ENCODE measurements around the gene TOR1B. TPM values are rescaled to one million over a fixed set of nuclear protein-coding genes. Genes with fewer than 3 reads are reported as not detected.
"Not testable (repeated sequence)": the region's sequence is repeated elsewhere in the genome, so short reads cannot be mapped to it uniquely, and the experiment has no call there.

The TOR1B gene
- total RNA-seq, 1 experiment from 2014 or later = 19.0 TPM

- H2AFZ ChIP-seq (ENCODE audit: low read depth, low read length, poor library complexity, severe bottlenecking); intact Hi-C loops (cut with micrococcal nuclease); H3K9me3 ChIP-seq (ENCODE audit: control insufficient read depth in 1 of 2, insufficient read depth in 1 of 2, low read depth in 1 of 2, low read length in 2 of 2); H3K27ac ChIP-seq (ENCODE audit: low read depth, low read length); ATAC-seq; RAD21 ChIA-PET (ENCODE audit: low non-redundant PET in 1 of 2, low total read pairs in 2 of 2, uncharacterized antibody in 2 of 2, unreplicated experiment in 2 of 2); H3K9me2 ChIP-seq (ENCODE audit: insufficient read depth); DNase-seq (ENCODE audit: low read depth, low spot score); H3K36me3 ChIP-seq (ENCODE audit: control insufficient read depth in 1 of 2, insufficient read depth in 2 of 2, low read length in 2 of 2); BruUV-seq (replicated peaks); H3K79me2 ChIP-seq (ENCODE audit: insufficient read depth, low read length); H3K9ac ChIP-seq (ENCODE audit: low read length); H3K27me3 ChIP-seq (ENCODE audit: insufficient read depth, low read length); H4K20me1 ChIP-seq (ENCODE audit: insufficient read depth): not testable (repeated sequence)
- Histone ChIP-seq H3K4me3 (replicated peaks in 1 of 2; ENCODE audit: low read depth in 1 of 2, low read length in 2 of 2) (peak overlapping the region in 1 of 2 experiments; percentile 57; a peak in 1 of 4 replicates), H3K4me2 (ENCODE audit: low read length) (peak overlapping the region; percentile 88), H3K4me1 (ENCODE audit: control insufficient read depth in 1 of 2, insufficient read depth in 2 of 2, low read length in 2 of 2) (peaks cover 26% of the 10 kb centered on the region in 2 experiments)
- ChIA-PET POLR2A (interaction anchor here (1.5 to 1.6 kb wide), 2 partner anchors 9 to 38 kb away, joined by 5 to 11 read pairs; no protein-coding TSS in a partner anchor), CTCF (interaction anchor here (1.4 to 3.9 kb wide), 3 partner anchors 14 to 49 kb away, joined by 8 to 42 read pairs (median 13); no protein-coding TSS in a partner anchor)
Observed at GRCh38 chr9:129776096-129776495, 26.9 kb upstream of the TOR1B start.

GRCh38 chr9:129776566-129776937, 26.4 kb upstream of the TOR1B start:
- Histone ChIP-seq H3K79me2 (ENCODE audit: insufficient read depth, low read length) (no peaks in the 10 kb centered on the region), H3K36me3 (ENCODE audit: control insufficient read depth in 1 of 2, insufficient read depth in 2 of 2, low read length in 2 of 2) (no peaks in the 10 kb centered on the region), H3K9me3 (ENCODE audit: control insufficient read depth in 1 of 2, insufficient read depth in 1 of 2, low read depth in 1 of 2, low read length in 2 of 2) (no peaks in the 10 kb centered on the region), H3K4me3 (replicated peaks in 1 of 2; ENCODE audit: low read depth in 1 of 2, low read length in 2 of 2) (peak overlapping the region; percentile 47 to 57), H3K27me3 (ENCODE audit: insufficient read depth, low read length) (no peaks in the 10 kb centered on the region), H3K4me2 (ENCODE audit: low read length) (peak overlapping the region; percentile 88), H3K9ac (ENCODE audit: low read length) (peak overlapping the region; percentile 65), H4K20me1 (ENCODE audit: insufficient read depth) (no peaks in the 10 kb centered on the region), H2AFZ (ENCODE audit: low read depth, low read length, poor library complexity, severe bottlenecking) (no peak overlapping the region), H3K9me2 (ENCODE audit: insufficient read depth) (no peaks in the 10 kb centered on the region), H3K4me1 (ENCODE audit: control insufficient read depth in 1 of 2, insufficient read depth in 2 of 2, low read length in 2 of 2) (peaks cover 26% of the 10 kb centered on the region in 2 experiments), H3K27ac (ENCODE audit: low read depth, low read length) (peak overlapping the region; percentile 71)
- POLR2A ChIA-PET = interaction anchor here (0.9 to 1.6 kb wide), 7 partner anchors 10 to 645 kb away, joined by 3 to 11 read pairs (median 5); no protein-coding TSS in a partner anchor
- intact Hi-C loops (cut with micrococcal nuclease) = no loop called here
- RAD21 ChIA-PET (ENCODE audit: low non-redundant PET in 1 of 2, low total read pairs in 2 of 2, uncharacterized antibody in 2 of 2, unreplicated experiment in 2 of 2) = interaction anchor here (0.5 to 1.5 kb wide), 4 partner anchors 25 to 241 kb away, joined by 3 to 9 read pairs (median 6); no protein-coding TSS in a partner anchor
- no peak; the same call in 1 of the 2 replicates for ATAC-seq
- TSS peak; percentile 92 for BruUV-seq (replicated peaks)
- CTCF ChIA-PET = interaction anchor here (0.7 to 3.9 kb wide), 8 partner anchors 14 to 645 kb away, joined by 3 to 42 read pairs (median 4); partner anchors contain the start of gene ASB6
- DNase-seq (ENCODE audit: low read depth, low spot score) = no peak
- TF ChIP-seq, protein P1, sequence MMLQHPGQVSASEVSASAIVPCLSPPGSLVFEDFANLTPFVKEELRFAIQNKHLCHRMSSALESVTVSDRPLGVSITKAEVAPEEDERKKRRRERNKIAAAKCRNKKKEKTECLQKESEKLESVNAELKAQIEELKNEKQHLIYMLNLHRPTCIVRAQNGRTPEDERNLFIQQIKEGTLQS (IDR thresholded peaks at IDR 0.05) = no peak
- TF ChIP-seq JUND (IDR thresholded peaks at IDR 0.05) (no peak), SIN3A (IDR thresholded peaks at IDR 0.05; ENCODE audit: low read depth) (no peak), POLR2AphosphoS5 (IDR thresholded peaks at IDR 0.05; ENCODE audit: low read depth, low read length) (no peak), REST (IDR thresholded peaks at IDR 0.05; ENCODE audit: low read depth) (no peak), ELF1 (IDR thresholded peaks at IDR 0.05; ENCODE audit: borderline replicate concordance, low read depth) (no peak), POLR2A (IDR thresholded peaks at IDR 0.05; ENCODE audit: borderline replicate concordance, extremely low read depth, insufficient read depth, insufficient read length) (no peak), ZFX (IDR thresholded peaks at IDR 0.05) (no peak), YY1 (IDR thresholded peaks at IDR 0.05; ENCODE audit: extremely low read depth, insufficient replicate concordance, low read depth, low read length) (no peak), SP1 (IDR thresholded peaks at IDR 0.05; ENCODE audit: low read depth) (no peak), MAX (IDR thresholded peaks at IDR 0.05) (no peak), FOSL1 (IDR thresholded peaks at IDR 0.05; ENCODE audit: low read depth) (no peak)
- TF ChIP-seq, protein P2, sequence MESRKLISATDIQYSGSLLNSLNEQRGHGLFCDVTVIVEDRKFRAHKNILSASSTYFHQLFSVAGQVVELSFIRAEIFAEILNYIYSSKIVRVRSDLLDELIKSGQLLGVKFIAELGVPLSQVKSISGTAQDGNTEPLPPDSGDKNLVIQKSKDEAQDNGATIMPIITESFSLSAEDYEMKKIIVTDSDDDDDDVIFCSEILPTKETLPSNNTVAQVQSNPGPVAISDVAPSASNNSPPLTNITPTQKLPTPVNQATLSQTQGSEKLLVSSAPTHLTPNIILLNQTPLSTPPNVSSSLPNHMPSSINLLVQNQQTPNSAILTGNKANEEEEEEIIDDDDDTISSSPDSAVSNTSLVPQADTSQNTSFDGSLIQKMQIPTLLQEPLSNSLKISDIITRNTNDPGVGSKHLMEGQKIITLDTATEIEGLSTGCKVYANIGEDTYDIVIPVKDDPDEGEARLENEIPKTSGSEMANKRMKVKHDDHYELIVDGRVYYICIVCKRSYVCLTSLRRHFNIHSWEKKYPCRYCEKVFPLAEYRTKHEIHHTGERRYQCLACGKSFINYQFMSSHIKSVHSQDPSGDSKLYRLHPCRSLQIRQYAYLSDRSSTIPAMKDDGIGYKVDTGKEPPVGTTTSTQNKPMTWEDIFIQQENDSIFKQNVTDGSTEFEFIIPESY (IDR thresholded peaks at IDR 0.05; ENCODE audit: extremely low read depth, insufficient replicate concordance, low read length) = no peak
